Vagina (tissue), 2 donors: Measurements from ENCODE around the gene GPR176.

Experiments
- POLR2A ChIP-seq, 2 donors: fragments of 450-650 bp; IDR thresholded peaks; one replicate each; pipeline ENCODE4 v1.6.1; 2017; ENCODE audit warnings: antibody characterized with exemption in 2 of 2, mild to moderate bottlenecking in 2 of 2, moderate library complexity in 2 of 2
- POLR2AphosphoS5 ChIP-seq, 2 donors: sonication (generic); formaldehyde crosslinking; IDR thresholded peaks; one replicate each; pipeline ENCODE4 v1.9.0; 2017; ENCODE audit warnings: antibody characterized with exemption in 2 of 2, mild to moderate bottlenecking in 2 of 2, low read depth in 1 of 2; ENCODE audit not compliant: insufficient read depth in 1 of 2
- TF ChIP-seq, protein P1 (sequence below), 3 experiments: fragments of 450-650 bp in 2 of 3; fragments of 200-600 bp in 1 of 3; sonication (generic) in 1 of 3; IDR thresholded peaks; one replicate each; pipeline ENCODE4 v1.5.1; 2017 to 2019; ENCODE audit warnings: antibody characterized with exemption in 3 of 3, mild to moderate bottlenecking in 2 of 3, moderate library complexity in 2 of 3

DNA sequence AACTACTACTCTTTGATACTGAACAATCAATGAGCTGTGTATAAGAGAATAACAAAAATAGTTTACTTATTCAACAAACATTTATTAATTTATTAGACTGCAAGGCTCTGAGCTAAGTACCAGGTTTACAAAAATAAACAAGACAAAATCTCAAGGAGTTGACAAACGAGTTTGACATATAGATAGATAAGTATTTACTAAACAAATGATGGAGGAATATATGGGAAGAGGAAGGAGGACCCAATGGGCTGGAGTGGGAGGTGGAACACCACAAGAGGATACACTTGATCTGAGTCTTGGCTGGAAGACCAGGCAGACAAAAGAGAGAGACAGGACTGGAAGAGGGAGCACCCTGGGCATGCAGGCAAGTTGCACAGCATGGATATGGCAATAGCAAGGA is 89.9 kb downstream of the GPR176 start:
- TF ChIP-seq, protein P1, sequence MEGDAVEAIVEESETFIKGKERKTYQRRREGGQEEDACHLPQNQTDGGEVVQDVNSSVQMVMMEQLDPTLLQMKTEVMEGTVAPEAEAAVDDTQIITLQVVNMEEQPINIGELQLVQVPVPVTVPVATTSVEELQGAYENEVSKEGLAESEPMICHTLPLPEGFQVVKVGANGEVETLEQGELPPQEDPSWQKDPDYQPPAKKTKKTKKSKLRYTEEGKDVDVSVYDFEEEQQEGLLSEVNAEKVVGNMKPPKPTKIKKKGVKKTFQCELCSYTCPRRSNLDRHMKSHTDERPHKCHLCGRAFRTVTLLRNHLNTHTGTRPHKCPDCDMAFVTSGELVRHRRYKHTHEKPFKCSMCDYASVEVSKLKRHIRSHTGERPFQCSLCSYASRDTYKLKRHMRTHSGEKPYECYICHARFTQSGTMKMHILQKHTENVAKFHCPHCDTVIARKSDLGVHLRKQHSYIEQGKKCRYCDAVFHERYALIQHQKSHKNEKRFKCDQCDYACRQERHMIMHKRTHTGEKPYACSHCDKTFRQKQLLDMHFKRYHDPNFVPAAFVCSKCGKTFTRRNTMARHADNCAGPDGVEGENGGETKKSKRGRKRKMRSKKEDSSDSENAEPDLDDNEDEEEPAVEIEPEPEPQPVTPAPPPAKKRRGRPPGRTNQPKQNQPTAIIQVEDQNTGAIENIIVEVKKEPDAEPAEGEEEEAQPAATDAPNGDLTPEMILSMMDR (IDR thresholded peaks at IDR 0.05), result no peak
- TF ChIP-seq POLR2AphosphoS5 (IDR thresholded peaks at IDR 0.05; ENCODE audit: insufficient read depth in 1 of 2, low read depth in 1 of 2) (no peak), POLR2A (IDR thresholded peaks at IDR 0.05) (no peak)
